GM18861 (cell line): Measurements from ENCODE around the gene EP400.
"Not testable (repeated sequence)": the region's sequence is repeated elsewhere in the genome, so short reads cannot be mapped to it uniquely, and the experiment has no call there.

Source experiments
- ATAC-seq: cut with Tn5 transposase; IDR thresholded peaks from one replicate; pipeline ENCODE4 v1.9.1; 2021; ENCODE audit not compliant: unreplicated experiment

The EP400 gene

GRCh38 chr12:132081423-132081822 lies 131.7 kb downstream of the EP400 start:
- no peak for ATAC-seq

DNA sequence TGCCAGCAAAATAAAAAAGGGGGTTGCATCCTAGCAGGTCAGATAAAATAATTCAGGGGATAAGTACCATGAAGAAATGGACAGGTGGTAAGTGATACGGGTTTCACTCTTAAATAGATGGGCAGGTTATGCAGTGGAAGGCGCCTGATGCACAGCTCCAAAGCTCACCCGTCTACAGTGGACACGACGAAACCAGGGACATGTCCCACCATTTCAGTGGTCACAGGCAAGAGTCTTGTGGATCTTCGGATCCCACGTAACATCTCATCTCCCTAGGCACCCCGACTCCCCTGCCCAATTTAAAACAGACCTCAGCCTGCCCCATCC lies 133.8 kb downstream of the EP400 start:
- ATAC-seq = no peak

DNA sequence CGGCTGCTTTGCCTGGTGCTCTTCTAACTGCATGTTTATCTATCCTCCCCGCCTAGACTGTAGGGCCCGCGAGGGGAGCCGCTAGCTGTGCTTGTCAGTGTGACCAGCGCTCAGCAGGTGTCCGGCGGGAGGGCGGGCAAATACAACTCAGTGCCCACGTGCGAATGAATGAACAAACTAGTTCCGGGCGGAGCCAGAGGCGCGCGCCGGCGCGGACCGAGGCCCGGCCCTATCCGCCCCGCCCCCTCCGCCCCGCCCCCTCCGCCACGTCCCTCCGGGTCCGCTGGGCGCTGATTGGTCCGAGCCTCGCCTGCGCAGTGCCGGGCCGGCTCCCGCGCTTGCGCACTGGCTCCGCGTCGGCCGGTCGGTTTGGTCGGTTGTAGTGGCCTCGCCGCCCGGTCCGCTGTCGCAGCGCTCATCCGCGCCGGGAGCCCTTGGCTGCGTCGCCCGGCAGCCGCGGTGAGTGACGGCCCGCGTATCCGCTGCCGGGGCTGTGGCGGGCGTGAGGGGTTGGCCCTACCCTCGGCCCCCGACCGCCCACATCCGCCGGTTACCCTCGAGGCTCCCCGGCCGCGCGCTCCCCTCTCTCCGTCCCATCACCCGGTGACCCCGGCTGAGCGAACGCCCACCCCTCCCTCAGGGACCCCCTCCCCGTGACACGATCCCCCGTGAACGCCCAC lies 134.3 kb downstream of the EP400 start:
- ATAC-seq = peak; percentile 83

GRCh38 chr12:132084621-132085290 lies 135.0 kb downstream of the EP400 start:
- no peak for ATAC-seq

- no peak for ATAC-seq
These were observed 135.5 kb downstream of the EP400 start for GRCh38 chr12:132085291-132085635.

DNA sequence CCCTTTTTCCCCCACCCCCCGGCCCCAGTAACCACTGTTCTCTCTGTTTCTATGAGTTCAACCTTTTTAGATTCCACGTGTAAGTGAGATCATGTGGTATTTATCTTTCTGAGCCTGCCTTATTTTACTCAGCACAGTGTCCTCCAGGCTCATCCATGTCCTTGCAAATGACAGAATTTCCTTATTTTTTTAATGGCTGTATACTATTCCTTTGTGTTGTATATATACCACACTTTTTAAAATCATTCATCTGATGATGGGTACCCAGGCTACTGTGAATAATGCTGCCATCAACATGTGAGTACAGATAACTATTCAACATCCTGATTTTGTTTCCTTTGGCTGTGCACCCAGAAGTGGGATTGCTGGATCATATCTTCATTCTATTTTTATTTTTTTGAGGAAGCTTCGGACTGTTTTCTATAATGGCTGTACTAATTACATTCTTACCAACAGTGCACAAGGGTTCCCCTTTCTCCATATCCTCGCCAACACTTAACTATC lies 139.7 kb downstream of the EP400 start:
- ATAC-seq = no peak

DNA sequence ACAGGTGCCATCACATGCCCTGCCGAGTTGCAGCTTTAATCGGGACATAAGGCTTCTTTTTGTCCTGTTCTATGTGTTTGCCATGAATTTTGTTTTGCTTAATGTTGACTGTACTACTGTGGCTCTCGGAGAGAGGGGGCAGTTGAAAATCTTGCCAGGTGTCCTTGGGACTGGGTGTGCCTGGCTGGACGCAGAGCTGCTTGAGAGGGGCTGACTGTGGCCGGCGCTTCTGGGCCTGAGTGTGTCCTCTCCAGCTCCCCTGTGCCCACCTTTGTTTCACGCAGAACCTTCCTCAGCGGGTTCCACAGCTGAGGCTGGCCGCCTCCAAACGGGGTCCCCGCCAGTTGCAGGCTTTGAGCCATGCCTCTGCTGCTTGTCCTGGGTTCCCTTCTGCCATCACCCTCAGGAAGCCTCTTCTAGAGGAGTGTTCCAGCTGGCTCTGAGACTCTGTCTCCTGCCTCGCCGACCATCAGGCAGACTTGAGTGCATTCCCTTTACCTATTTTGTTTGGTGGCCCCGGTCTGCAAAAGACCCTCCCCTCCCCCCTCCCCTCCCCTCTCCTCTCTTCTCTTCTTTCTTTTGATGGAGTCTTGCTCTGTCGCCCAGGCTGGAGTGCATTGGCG lies 144.6 kb downstream of the EP400 start:
- no peak for ATAC-seq

- ATAC-seq = no peak
These were observed 146.0 kb downstream of the EP400 start for GRCh38 chr12:132095520-132096409.

DNA sequence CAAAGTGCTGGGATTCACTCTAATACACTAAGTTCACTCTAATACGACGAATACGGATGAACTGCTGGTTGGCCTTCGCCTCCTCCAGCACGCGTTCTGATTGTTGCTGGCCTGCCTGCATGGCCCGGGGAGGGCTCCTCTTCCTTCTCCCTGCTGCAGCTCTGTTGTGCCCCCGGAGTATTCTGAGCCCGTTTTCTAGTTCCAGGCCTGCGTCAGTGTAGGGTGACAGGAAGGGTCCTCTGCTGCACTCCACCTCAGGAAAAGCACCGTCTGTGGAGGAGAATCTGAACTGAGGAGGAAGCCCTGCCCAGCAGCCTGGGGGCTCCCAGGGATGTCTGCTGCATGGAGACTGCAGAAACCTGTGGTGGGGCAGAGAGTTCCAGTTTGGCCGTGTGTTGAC lies 150.0 kb downstream of the EP400 start:
- no peak for ATAC-seq

DNA sequence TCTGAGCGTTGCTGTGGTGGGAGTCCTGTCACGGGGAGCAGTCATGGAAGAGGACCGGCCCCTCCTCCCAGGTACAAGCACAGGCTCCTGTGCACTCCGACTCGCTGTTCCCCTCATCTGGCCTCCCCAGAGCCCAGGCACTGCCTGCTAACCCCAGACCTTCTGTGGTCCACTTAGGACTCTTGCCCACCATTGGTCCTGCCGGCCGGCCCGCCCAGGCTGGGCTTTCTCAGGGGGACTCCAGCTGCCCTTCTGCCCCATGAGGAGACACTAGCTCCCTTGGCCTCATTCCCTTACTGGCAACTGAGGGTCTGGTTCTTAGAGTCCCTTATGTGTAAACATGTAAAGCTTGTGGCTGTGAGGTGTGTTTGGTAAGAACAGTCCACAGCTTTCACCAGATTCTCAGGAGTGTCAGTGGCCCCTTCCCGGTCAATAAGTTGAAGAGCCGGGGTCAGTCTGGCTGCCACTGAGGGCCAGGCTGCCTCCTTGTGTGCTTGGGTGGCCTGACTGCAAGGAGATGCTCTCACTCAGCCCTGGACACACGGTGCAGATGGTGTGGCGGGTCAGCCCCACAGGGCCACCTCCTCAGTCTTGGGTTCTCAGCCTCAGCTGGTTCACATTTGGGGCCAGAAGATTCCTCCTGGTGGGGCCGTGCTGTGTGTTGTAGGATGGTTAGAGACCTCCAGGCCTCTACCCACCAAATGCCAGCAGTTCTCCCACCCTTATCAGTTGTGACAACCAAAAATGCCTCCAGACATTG lies 150.7 kb downstream of the EP400 start:
- ATAC-seq = no peak

DNA sequence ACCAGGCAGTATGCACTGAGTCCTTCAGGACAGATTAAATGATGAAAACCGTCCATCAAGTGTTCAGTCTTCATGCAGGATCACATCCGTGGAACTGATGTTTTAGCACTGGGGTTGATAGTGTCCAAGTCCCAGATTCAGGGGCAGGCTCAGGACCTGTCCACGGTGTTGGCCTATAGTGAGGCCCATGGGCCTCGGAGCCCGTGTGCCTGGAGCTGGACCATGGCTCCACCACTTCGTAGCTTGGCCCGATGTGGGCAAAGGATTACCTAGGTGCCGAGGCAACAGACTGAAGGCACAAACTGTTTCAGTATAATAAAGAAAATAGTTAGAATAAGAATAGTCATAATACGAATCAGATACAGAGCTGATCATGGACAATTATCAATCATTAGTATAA lies 152.6 kb downstream of the EP400 start:
- no peak for ATAC-seq

DNA sequence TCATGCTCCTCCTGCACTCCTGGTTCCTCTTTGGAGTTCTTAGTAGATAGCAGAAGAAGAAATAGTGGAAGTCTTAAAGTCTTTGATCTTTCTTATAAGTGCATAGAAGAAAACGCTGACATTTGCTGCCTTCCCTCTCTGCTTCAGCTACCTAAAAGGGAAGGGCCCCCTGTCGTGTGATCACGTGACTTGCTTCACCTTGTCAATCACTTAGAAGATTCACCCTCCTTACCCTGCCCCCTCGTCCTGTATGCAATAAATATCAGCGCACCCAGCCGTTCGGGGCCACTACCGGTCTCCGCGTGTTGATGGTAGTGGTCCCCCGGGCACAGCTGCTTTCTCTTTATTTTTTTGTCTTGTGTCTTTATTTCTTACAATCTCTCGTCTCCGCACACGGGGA lies 153.3 kb downstream of the EP400 start:
- ATAC-seq = not testable (repeated sequence)

DNA sequence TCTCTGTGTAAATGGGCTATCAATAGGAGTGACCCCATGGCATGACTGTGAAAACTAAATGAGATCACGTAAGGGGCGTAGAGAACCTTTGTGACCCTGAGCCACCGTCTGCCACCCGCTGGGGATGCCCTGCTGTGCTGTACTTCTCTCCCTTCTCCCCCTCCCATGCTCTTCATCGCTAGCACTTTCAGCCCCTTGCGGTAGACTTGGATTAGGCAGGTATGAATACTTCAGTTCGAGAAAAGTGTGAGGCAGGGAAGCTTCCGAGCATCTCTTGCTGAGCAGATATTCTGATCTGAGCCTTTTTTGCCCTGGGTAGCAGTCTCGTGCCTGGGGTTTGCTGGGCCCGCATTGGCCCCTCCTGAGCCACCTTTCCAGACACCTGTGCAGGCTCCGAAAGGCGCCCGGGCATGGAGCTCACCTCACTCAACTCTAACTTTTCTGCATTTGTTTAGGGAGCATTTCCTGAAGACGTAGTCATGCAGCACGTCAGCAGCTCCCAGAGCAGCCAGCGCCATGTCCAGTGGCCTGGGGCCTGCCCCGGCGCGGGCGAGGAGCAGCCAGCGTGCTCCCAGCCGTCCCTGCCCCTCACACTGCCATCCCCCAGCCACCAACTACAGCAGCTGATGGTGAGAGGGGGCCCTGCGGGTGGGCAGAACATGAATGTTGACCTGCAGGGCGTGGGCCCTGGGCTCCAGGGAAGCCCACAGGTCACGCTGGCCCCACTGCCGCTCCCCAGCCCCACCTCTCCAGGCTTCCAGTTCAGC lies 154.0 kb downstream of the EP400 start:
- ATAC-seq = no peak

DNA sequence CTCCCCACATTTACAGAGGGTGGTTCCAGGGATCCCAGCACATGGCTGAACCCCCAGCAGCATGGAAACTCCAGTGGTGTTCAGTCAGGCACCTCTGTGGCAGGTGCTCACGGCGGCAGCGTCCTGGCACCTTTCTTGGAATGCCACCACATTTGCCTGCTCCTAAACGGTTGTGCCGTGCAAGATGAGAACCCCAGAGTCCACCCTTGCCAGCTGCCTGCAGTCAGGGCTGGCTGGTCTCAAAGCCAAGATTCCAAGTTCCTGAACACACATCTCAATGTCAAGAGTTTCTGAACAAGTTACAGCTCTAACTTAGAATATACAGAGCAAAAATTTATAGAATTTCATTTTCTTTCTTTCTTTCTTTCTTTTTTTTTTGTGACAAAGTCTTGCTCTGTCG lies 155.7 kb downstream of the EP400 start:
- ATAC-seq = no peak

DNA sequence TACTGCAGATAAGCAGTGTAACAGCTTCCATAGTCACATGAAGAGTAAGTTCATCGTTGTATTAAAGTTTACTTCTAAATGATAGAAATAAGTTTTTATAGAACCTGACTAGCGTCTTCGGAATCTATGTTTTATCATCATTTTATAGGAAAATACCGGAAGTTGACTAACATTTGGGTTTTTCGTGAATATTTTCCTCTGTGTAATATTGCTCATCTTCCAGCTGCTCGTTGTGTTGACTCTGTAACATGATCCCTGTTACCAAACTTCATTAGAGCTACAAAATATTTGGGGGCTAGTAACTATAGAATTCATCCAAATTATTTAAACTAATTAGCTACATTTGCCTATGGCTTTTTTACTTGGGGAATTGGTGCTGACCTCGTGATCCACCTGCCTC lies 157.2 kb downstream of the EP400 start:
- no peak for ATAC-seq

DNA sequence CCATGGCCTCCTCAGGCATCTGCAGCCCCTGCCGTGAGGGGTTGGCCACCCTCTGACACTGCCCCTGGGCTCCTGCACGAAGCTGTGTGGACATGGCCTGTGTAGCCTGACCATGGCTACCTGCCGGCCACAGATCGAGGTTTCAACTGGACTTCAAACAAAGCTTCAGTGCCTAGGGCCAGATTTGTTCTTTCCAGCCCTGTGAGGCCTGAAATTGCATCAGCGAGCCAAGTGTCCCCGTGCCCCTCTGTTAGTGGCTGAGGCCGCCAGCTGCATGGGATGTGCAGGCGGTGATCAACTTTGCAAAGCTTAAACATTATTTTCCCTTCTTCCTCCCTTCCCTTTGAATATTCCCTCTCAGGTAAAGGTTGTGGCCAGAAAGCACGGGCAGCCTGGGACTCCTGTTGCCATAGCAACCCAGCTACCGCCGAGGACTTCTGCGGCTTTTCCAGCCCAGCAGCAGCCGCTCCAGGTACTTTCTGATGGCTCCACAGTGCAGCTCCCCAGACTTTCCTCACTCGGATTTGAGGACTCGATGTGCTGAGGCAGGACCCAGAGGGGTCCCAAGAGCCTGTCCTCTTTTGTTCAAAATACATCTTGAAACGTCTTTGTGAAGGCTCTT lies 158.6 kb downstream of the EP400 start:
- ATAC-seq = no peak

- no peak for ATAC-seq
These were observed 160.0 kb downstream of the EP400 start for GRCh38 chr12:132109741-132110140.

GRCh38 chr12:132110677-132111076 lies 160.9 kb downstream of the EP400 start:
- ATAC-seq = no peak

- no peak for ATAC-seq
These were observed 162.0 kb downstream of the EP400 start for GRCh38 chr12:132111654-132112304.
